ES-I3 (cell line): Measurements from ENCODE around the gene C1orf105.
"Not testable (repeated sequence)": the region's sequence is repeated elsewhere in the genome, so short reads cannot be mapped to it uniquely, and the experiment has no call there.

Source experiments
- H3K36me3 ChIP-seq: 2 replicates; pipeline ENCODE4 v1.6.1; 2013; ENCODE audit warnings: mild to moderate bottlenecking, low read length, control low read depth, moderate library complexity; ENCODE audit not compliant: insufficient read depth
- H3K4me1 ChIP-seq: 2 replicates; pipeline ENCODE4 v1.6.1; 2013; ENCODE audit warnings: mild to moderate bottlenecking, control low read depth, low read length; ENCODE audit not compliant: insufficient read depth
- H3K9ac ChIP-seq: 2 replicates; pipeline ENCODE4 v1.6.1; 2013; ENCODE audit warnings: low read depth, mild to moderate bottlenecking, low read length, moderate library complexity
- H3K9me3 ChIP-seq: 2 replicates; pipeline ENCODE4 v1.6.1; 2013; ENCODE audit warnings: mild to moderate bottlenecking, low read length, moderate library complexity; ENCODE audit not compliant: control insufficient read depth, insufficient read depth

The C1orf105 gene

DNA sequence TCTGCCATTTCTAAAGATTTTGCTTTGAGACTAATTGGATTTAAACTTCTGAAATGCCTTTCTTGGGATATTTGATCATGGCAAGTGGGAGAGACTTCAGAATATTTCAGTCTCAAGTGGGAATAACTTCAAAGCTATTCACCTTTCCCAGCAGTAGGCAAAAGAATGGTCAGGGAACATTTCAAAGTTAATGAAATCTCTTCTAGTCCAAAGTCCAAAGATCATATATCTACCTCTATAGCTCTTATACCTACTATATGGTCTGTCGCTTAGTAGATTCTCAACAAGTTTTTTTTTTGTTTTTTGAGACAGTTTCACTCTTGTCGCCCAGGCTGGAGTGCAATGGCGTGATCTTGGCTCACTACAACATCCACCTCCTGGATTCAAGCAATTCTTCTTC, 67.9 kb downstream of the C1orf105 start:
- Histone ChIP-seq H3K36me3 (no peaks in the 10 kb centered on the region), H3K4me1 (no peaks in the 10 kb centered on the region), H3K9me3 (no peaks in the 10 kb centered on the region), H3K9ac (no peak overlapping the region)

DNA sequence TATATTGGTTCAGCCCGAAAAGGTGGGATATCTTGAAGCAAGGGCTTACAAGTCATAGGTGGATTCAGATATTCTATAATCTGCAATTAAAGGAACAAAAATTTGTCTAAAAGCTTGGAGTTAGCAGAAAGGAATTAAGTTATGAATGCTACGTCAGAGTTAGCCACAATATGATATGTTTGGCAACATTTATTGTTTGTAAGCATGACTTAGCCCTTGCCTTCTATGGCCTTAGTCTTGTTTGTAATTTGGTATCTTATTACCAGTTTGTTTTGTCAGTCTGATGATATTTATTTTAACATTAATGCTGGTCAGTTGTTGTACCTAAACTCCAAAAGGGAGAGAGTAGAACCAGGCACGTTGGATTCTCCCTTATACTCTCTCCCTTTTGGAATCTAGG, 69.4 kb downstream of the C1orf105 start:
- Histone ChIP-seq H3K36me3 (no peaks in the 10 kb centered on the region), H3K9ac (no peak overlapping the region), H3K9me3 (no peaks in the 10 kb centered on the region), H3K4me1 (no peaks in the 10 kb centered on the region)

DNA sequence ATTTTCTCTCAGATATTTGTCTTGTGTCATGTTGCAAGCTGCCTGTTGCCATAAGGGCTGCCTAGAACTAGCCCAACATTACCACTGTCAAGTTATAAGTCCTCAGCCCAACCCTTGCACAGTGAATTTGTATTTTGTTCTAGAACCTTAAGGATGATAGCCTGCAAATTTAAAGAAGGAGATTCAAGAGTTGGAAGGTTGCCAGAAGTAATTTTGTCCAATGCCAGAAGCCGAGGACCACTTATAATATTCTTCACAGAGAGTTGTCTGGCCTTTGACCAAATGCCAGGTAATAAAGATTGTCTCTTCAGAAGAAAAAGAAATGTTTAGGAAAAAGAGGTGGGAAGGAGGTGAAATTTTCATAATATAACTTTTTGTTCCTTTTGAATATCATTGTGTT, 71.9 kb downstream of the C1orf105 start:
- peaks cover 5% of the 10 kb centered on the region; the same call in 1 of the 2 replicates for H3K4me1 ChIP-seq
- H3K9ac ChIP-seq: no peak overlapping the region
- H3K9me3 ChIP-seq: no peaks in the 10 kb centered on the region
- H3K36me3 ChIP-seq: no peaks in the 10 kb centered on the region

DNA sequence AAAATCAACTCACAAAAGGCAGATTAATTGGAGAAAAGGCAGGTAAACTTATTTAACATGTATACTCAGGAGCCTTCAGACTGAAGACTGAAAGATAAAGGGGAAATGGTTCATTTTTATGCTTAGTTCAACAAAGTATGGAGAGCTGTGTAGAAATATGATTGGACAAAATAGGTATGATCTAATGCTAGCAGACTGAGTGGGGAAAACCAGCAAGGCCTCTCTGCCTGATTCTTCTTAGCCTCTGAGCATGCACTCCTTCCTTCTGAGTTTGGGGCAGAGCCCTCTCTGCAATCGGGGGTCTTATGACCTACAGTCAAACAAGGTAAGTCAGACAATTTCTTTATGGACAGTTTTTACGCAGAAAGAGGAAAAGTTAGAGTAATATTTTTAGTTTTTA, 73.7 kb downstream of the C1orf105 start:
- Histone ChIP-seq H3K4me1 (peaks cover 5% of the 10 kb centered on the region; the same call in 1 of the 2 replicates), H3K36me3 (no peaks in the 10 kb centered on the region), H3K9me3 (no peaks in the 10 kb centered on the region), H3K9ac (no peak overlapping the region)

DNA sequence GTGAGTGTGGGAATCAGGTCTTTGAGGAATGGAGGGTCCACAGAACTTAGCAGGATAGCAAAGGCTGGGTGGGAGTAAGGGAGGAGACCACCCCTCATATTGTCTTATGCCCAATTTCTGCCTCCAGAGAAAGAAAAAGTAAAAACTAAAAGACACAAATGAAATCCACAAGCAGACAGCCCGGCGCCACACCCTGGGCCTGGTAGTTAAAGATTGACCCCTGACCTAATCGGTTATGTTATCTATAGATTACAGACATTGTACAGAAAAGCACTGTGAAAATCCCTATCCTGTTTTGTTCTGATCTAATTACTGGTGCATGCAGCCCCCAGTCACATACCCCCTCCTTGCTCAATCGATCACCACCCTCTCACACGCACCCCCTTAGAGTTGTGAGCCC, 75.6 kb downstream of the C1orf105 start:
- peaks cover 11% of the 10 kb centered on the region; the same call in 1 of the 2 replicates for H3K4me1 ChIP-seq
- not testable (repeated sequence) for H3K36me3 ChIP-seq, H3K9ac ChIP-seq, H3K9me3 ChIP-seq

DNA sequence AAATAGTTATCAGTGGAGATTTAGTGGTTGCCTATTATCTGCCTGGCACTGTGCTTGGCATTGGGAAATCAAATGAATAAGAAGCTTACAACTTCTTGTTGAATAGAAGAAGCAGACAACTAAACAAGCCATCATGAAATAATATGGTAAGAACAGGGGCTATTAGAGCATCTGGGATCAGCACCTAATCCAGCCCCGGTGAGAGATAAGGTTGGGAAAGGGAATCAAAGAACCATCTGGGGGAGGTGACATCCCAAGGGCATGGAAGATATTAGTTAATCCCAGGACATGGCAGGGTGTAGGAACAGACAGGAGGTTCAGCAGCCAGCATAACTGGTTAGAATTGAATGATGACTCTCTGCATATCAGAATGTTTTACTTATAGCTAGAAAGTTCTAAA, 76.2 kb downstream of the C1orf105 start:
- Histone ChIP-seq H3K4me1 (peaks cover 11% of the 10 kb centered on the region; the same call in 1 of the 2 replicates), H3K9me3 (no peaks in the 10 kb centered on the region), H3K36me3 (no peaks in the 10 kb centered on the region), H3K9ac (no peak overlapping the region)

DNA sequence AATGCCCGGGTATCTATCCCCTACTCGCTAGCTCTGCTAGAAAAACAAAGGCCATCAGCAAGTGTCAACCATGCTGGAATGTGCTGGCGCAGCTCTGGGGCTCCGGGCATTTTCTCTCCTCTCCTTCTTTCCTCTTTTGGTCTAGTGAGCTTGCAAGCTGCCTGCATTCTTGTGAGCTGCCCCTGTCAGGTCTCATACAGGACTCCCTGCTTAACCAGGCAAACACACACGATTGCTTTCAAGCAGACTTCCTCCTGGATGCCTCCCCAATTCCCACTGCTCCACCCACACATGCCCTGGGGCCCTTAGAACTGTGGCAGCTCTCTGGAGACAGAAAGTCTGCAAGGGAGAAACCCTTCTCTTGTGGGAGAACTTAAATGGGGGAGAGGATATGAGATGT, 76.7 kb downstream of the C1orf105 start:
- peaks cover 11% of the 10 kb centered on the region; the same call in 1 of the 2 replicates for H3K4me1 ChIP-seq
- no peak overlapping the region for H3K9ac ChIP-seq
- no peaks in the 10 kb centered on the region for H3K9me3 ChIP-seq
- H3K36me3 ChIP-seq: no peaks in the 10 kb centered on the region

DNA sequence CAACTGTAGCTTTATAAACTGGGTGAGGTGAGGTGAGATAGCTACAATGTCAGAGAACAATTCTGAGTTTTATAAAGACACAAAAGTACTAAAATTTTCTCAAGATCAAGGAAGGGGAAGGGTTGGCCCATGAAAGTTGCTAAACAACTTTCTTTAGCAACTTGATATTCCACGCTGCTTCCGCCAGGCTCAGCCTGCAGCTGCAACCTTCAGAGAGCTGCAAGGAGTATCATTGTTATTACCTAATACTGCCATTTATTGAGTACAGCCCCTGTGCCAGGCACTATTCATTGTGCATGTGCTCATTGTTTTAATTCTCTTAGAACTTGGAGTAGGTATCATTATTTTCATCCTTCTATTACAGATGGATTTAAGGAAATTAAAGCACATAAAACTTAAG, 78.4 kb downstream of the C1orf105 start:
- Histone ChIP-seq H3K4me1 (peaks cover 11% of the 10 kb centered on the region; the same call in 1 of the 2 replicates), H3K9me3 (no peaks in the 10 kb centered on the region), H3K36me3 (no peaks in the 10 kb centered on the region), H3K9ac (no peak overlapping the region)

DNA sequence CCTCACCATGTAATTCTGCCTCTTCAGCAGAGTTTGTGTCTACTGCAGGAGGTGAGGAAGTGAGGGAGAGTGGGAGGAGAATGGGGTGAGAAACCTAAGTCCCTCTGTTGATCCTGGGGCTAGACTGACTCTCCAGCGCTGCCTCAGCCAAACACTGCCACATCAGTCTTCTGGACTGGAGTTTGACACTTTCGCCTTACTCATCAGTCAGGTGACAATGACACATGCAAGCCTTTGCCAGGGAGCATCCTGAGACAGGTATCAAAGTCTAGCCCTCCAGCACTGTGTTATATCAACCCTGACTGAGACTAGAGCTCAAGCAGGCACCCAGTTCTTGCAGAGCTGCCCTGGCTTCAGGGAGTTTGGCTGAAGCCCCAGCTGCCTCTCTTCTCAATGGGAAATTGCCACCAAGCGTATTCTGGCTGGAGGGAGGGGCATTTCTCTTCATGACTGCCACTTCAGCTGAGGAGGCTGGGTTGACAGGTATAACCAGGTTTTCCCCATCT, 79.2 kb downstream of the C1orf105 start:
- peaks cover 11% of the 10 kb centered on the region; the same call in 1 of the 2 replicates for H3K4me1 ChIP-seq
- H3K36me3 ChIP-seq: no peaks in the 10 kb centered on the region
- H3K9me3 ChIP-seq: no peaks in the 10 kb centered on the region
- H3K9ac ChIP-seq: no peak overlapping the region

DNA sequence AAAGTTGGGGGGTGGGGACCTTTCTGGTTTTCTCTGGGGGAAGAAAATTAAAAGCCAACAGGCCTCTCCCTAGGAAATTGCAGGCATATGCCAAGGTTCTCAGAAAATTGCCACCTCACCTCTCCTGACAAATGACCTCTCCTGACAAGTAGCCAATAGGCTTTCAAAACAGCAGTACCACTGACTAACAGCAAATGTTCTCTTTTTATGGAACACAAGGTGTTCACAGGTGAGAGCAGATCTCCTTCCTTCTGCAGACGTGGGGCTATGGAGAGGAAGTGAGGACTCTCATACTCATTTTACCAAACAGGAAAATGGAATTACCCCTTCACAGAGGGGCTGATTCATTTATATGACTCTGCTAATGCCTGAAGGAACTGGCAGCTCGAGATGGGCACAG, 79.7 kb downstream of the C1orf105 start:
- H3K9ac ChIP-seq: no peak overlapping the region
- peaks cover 11% of the 10 kb centered on the region; the same call in 1 of the 2 replicates for H3K4me1 ChIP-seq
- no peaks in the 10 kb centered on the region for H3K36me3 ChIP-seq
- H3K9me3 ChIP-seq: no peaks in the 10 kb centered on the region

DNA sequence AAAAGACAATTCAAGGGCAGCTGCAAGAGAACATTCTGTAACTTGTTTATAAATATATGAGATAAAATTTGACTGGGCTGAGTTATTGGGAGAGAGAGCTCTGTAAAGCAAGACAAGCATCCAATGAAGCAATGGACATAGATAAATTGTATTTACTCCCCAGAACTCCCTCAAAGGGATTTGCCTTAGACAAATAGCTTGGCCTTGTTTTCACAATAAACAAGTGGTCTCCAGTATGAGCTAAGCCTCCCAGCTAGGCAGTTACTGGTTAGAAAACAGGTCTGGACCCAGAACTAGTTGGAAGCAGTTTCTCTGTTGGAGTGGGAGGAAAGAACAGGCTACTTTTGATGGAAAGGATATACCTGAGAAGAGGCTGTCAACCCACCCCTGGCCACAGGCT, 87.3 kb downstream of the C1orf105 start:
- no peaks in the 10 kb centered on the region for H3K4me1 ChIP-seq
- H3K9me3 ChIP-seq: no peaks in the 10 kb centered on the region
- no peak overlapping the region for H3K9ac ChIP-seq
- no peaks in the 10 kb centered on the region; the same call in 1 of the 2 replicates for H3K36me3 ChIP-seq

DNA sequence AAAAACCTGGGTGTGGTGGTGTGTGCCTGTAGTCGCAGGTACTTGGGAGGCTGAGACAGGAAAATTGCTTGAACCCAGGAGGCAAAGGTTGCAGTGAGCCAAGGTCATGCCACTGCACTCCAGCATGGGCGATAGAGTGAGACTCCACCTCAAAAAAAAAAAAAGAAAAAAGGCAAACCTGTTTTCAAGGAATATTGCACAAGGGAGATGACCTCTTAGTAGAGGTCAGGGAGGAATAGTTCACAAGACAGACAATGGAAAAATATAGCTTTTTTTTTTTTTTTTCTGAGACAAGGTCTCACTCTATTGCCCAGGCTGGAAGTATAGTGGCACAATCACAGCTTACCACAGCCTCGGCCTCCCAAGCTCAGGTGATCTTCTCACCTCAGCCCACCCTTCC, 90.0 kb downstream of the C1orf105 start:
- H3K4me1 ChIP-seq: no peaks in the 10 kb centered on the region
- H3K9me3 ChIP-seq: no peaks in the 10 kb centered on the region
- no peak overlapping the region for H3K9ac ChIP-seq
- no peaks in the 10 kb centered on the region; the same call in 1 of the 2 replicates for H3K36me3 ChIP-seq

DNA sequence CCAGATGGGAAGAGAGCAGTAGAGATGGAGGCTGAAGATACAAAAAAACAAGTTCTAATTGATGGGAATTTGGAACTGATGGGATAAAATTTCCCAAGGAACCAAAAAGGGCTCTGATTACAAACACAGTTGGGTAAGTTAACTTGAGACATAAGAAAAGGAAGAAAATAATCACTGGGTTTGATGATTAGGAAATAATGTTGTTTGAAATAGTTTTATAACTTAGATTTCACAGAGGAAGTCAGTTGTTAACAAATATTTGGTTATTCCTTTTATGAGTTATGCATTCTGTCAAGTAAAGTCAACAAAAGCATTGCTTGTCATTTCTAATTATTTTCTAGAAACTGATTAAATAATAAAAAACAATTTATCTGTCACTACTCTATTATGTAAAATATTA, 92.1 kb downstream of the C1orf105 start:
- Histone ChIP-seq H3K9me3 (no peaks in the 10 kb centered on the region), H3K4me1 (no peaks in the 10 kb centered on the region), H3K9ac (no peak overlapping the region), H3K36me3 (no peaks in the 10 kb centered on the region; the same call in 1 of the 2 replicates)

DNA sequence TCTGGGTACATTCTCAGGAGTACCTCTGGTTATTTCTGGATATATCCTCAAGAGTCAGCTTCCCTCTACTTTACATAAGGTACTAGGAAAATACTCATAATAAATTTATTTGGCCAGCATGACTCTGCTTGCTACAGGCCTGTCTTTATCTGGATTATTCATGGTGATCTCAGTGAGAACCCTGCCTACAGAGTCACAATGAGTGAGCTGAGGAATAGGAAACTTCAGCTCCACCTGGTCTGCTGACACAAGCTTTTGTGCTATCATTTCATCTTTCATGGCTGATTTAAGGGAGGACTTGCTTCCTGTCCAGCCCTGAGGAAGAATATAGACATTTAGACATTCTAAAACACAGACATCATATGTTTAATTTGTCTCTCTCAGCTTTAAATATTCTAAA, 93.0 kb downstream of the C1orf105 start:
- Histone ChIP-seq H3K36me3 (no peaks in the 10 kb centered on the region; the same call in 1 of the 2 replicates), H3K9ac (no peak overlapping the region), H3K9me3 (no peaks in the 10 kb centered on the region), H3K4me1 (no peaks in the 10 kb centered on the region)

DNA sequence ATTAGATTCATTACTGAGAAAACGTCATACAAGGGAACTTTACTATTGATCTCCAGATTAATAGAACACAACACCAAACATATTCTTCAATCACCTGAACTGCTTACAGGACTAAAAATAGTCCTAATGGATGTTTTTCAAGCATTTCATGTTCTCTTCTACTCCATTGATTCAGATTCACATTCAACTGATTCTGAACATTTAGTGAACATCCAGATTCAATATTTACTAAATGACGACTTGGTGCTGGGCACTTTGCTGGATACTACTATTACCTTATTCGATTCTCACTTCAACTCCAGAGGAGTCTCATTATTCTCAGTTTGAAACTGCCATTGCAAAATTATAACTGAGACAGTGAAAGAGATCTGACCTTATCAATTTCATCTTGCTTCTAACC, 93.6 kb downstream of the C1orf105 start:
- H3K36me3 ChIP-seq: no peaks in the 10 kb centered on the region; the same call in 1 of the 2 replicates
- no peaks in the 10 kb centered on the region for H3K9me3 ChIP-seq
- no peaks in the 10 kb centered on the region for H3K4me1 ChIP-seq
- H3K9ac ChIP-seq: no peak overlapping the region

DNA sequence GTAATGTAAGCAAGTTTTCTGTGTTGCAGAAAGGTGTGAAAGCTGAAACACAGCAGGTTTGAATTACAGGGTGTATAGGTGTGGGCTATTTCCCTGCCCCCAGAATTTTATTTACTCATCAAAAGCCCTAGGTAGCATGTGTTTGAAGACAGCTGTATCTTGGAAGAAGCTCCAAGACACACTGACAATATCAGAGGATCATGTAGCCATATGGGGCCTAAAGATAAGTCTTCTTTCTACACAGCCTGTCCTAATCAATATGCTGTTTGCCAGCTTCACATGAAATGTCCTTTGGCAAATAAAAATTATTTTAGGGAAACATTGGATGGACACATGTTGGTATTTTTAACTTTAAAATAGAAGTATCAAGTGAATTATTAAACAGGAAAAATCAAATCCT, 95.0 kb downstream of the C1orf105 start:
- no peak overlapping the region for H3K9ac ChIP-seq
- H3K4me1 ChIP-seq: no peaks in the 10 kb centered on the region
- H3K36me3 ChIP-seq: no peaks in the 10 kb centered on the region; the same call in 1 of the 2 replicates
- H3K9me3 ChIP-seq: no peaks in the 10 kb centered on the region
